K562 (cell line): Measurements from ENCODE around the gene ZFTA. TPM values are rescaled to one million over a fixed set of nuclear protein-coding genes. Genes with fewer than 3 reads are reported as not detected.

Experiments used
- CEBPZ ChIP-seq: fragments of 150-350 bp; IDR thresholded peaks from 2 replicates; pipeline ENCODE4 v1.6.1; 2014; ENCODE audit warnings: low read depth, mild to moderate bottlenecking, low read length, borderline replicate concordance
- HDGF ChIP-seq: fragments of 450-650 bp; IDR thresholded peaks from 2 replicates; pipeline ENCODE4 v1.6.1; 2016
- NR1H2 ChIP-seq: sonication (generic); formaldehyde crosslinking; IDR thresholded peaks from 2 replicates; pipeline ENCODE4 v1.4.0; 2020; ENCODE audit warnings: mild to moderate bottlenecking, missing genetic modification reagents
- SMAD1 ChIP-seq: fragments of 150-350 bp; IDR thresholded peaks from 2 replicates; pipeline ENCODE4 v1.6.1; 2014; ENCODE audit warnings: low read length, low read depth; ENCODE audit not compliant: partially characterized antibody
- SMARCC2 ChIP-seq: fragments of 450-650 bp; IDR thresholded peaks from 2 replicates; pipeline ENCODE4 v1.6.1; 2017; ENCODE audit warnings: antibody characterized with exemption, moderate library complexity, mild to moderate bottlenecking, low read depth
- TFAP4 ChIP-seq: sonication (generic); formaldehyde crosslinking; IDR thresholded peaks from 2 replicates; pipeline ENCODE4 v1.8.0; 2022; ENCODE audit warnings: missing genetic modification reagents, mild to moderate bottlenecking, moderate library complexity, borderline replicate concordance
- ZBED1 ChIP-seq: IDR thresholded peaks from 2 replicates; pipeline ENCODE4 v1.6.1; 2014
- ZNF395 ChIP-seq: fragments of 200-800 bp; sonication (Bioruptor generic); IDR thresholded peaks from 2 replicates; pipeline ENCODE4 v1.6.1; 2017; ENCODE audit warnings: missing genetic modification characterization, missing compliant biosample characterization
- polyA plus RNA-seq, 8 experiments: library from polyadenylated mRNA; depleted of rRNA in 4 of 8; stranded (reverse) in 5 of 8; unstranded in 3 of 8; fragments of >200 nt; fragmentation: Nextera tagmentation in 2 of 8; fragmentation: Illumina TruSeq in 1 of 8; extraction: Ambion mirVana in 2 of 8; extraction: Trizol in 1 of 8; gene quantifications; 2 replicates each; pipeline versions ENCODE4 v1.2.1 to v1.2.3, GENCODE V29; 2011 to 2014; ENCODE audit warnings: inconsistent platforms in 1 of 8, missing spikeins in 1 of 8
- total RNA-seq, 7 experiments: library from RNA; depleted of rRNA in 6 of 7; stranded (reverse); fragments of >200 nt in 6 of 7; fragmentation: Illumina TruSeq in 2 of 7; extraction: Trizol in 2 of 7; gene quantifications; 2 replicates each; pipeline versions ENCODE4 v1.2.1 to v1.2.3, GENCODE V29; 2011 to 2021; ENCODE audit warnings: low replicate concordance in 1 of 7
- TF ChIP-seq, protein P1 (sequence below): IDR thresholded peaks from 2 replicates; pipeline ENCODE4 v1.6.1; 2012; ENCODE audit warnings: low read depth, low read length, improper control_type of control experiment, borderline replicate concordance

Gene ZFTA
- total and polyA plus RNA-seq, 9 of the 15 experiments (the other 6 are each of a cell fraction or from before 2014, with no cell fraction given): 0.45 to 12.3 (median 2.9) TPM

- TF ChIP-seq CEBPZ (no peak), SMARCC2 (no peak), ZBED1 (no peak), SMAD1 (no peak), NR1H2 (no peak), HDGF (no peak), TFAP4 (no peak), ZNF395 (CRISPR knock-in tag) (no peak)
- TF ChIP-seq, protein P1, sequence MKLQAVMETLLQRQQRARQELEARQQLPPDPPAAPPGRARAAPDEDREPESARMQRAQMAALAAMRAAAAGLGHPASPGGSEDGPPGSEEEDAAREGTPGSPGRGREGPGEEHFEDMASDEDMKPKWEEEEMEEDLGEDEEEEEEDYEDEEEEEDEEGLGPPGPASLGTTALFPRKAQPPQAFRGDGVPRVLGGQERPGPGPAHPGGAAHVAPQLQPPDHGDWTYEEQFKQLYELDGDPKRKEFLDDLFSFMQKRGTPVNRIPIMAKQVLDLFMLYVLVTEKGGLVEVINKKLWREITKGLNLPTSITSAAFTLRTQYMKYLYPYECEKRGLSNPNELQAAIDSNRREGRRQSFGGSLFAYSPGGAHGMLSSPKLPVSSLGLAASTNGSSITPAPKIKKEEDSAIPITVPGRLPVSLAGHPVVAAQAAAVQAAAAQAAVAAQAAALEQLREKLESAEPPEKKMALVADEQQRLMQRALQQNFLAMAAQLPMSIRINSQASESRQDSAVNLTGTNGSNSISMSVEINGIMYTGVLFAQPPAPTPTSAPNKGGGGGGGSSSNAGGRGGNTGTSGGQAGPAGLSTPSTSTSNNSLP: no peak
These were observed 24.6 kb upstream of the ZFTA start (continued) for GRCh38 chr11:63793161-63793560.
